GM12864 (cell line): ENCODE measurements around the gene TMEM119.

Experiments
- DNase-seq: peaks from one replicate; pipeline ENCODE4 v3.0.0-alpha.2; 2011; ENCODE audit warnings: low read depth
- H3K4me3 ChIP-seq: 2 replicates; pipeline ENCODE4 v1.5.1; 2011; ENCODE audit warnings: mild to moderate bottlenecking, low read depth, low read length, control low read depth
- TF ChIP-seq, protein P1 (sequence below): IDR thresholded peaks from 2 replicates; pipeline ENCODE4 v1.5.1; 2011; ENCODE audit warnings: low read depth, mild to moderate bottlenecking, moderate library complexity, low read length, control low read depth, inconsistent platforms; ENCODE audit errors: missing control alignments

TMEM119 gene

GRCh38 chr12:108603743-108604142 is 5.9 kb upstream of the TMEM119 start:
- TF ChIP-seq, protein P1, sequence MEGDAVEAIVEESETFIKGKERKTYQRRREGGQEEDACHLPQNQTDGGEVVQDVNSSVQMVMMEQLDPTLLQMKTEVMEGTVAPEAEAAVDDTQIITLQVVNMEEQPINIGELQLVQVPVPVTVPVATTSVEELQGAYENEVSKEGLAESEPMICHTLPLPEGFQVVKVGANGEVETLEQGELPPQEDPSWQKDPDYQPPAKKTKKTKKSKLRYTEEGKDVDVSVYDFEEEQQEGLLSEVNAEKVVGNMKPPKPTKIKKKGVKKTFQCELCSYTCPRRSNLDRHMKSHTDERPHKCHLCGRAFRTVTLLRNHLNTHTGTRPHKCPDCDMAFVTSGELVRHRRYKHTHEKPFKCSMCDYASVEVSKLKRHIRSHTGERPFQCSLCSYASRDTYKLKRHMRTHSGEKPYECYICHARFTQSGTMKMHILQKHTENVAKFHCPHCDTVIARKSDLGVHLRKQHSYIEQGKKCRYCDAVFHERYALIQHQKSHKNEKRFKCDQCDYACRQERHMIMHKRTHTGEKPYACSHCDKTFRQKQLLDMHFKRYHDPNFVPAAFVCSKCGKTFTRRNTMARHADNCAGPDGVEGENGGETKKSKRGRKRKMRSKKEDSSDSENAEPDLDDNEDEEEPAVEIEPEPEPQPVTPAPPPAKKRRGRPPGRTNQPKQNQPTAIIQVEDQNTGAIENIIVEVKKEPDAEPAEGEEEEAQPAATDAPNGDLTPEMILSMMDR, result no peak
- H3K4me3 ChIP-seq, result no peak overlapping the region
- DNase-seq, result no peak

DNA sequence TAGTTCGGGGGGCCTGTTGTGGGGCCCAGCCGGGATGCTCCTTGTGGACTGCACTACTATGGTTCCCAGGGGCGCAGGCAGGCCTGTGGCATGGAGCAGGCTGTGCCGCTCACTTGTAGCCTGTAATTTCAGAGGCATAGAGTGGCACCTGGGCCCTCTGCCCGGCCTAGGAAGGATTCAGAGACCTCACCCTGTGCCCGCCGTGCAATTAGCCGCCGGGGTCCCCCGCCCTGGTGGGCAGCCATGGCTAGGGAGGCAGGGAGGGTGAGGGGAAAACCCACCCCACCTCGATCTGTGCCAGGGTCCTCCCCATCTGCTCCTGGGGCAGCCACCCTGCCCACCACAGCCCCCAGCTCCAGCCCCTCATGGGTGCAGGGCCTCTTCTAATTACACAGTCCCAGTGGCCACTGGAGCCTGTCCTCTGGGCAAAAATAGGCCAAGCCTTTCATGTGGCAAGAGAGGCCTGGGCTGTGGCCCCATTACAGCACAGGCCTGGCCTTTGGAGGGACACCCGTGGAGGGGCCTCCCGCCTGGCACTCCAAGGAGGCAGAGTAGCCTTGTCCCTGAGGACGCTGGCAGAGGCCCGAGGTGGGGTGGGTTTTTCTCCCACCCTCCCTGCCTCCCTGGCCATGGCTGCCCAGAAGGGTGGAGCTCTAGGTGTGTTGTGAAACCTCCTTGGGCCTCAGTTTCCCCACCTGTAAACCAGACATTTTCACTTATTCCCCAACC is 5.3 kb upstream of the TMEM119 start:
- TF ChIP-seq, protein P1, result no peak
- H3K4me3 ChIP-seq, result no peak overlapping the region

GRCh38 chr12:108602209-108602705 is 4.4 kb upstream of the TMEM119 start:
- TF ChIP-seq, protein P1, result no peak
- no peak overlapping the region for H3K4me3 ChIP-seq
- no peak for DNase-seq

More for the DNA sequence above, 5.3 kb upstream of the TMEM119 start:
- no peak for DNase-seq

DNA sequence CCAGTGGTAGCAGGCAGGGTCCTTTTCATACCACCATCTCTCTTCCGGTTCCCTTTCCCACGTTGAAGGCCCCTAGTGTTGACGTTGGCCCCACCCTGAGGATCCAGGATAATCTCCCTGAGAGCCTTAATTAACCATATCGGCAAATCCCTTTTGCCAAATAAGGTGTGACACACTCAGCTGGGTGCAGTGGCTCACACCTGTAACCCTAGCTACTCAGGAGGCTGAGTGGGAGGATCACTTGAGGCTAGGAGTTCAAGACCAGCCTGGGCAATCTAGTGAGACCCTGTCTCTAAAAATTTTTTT is 2.8 kb upstream of the TMEM119 start:
- no peak for DNase-seq
- no peak overlapping the region for H3K4me3 ChIP-seq
- TF ChIP-seq, protein P1, result no peak

- H3K4me3 ChIP-seq, result no peak overlapping the region
- TF ChIP-seq, protein P1, result no peak
- no peak for DNase-seq
Measured at GRCh38 chr12:108599948-108600701, 2.2 kb upstream of the TMEM119 start.

GRCh38 chr12:108599541-108599940 is 1.7 kb upstream of the TMEM119 start:
- no peak overlapping the region for H3K4me3 ChIP-seq
- no peak for DNase-seq
- TF ChIP-seq, protein P1, result no peak
